NCI-H226 (cell line): ENCODE results near the gene EPHB1.
"Not testable (repeated sequence)": the region's sequence is repeated elsewhere in the genome, so short reads cannot be mapped to it uniquely, and the experiment has no call there.

ENCODE experiments used
- DNase-seq: peaks from one replicate; pipeline ENCODE4 v3.0.0-alpha.2; 2015

EPHB1 gene

DNA sequence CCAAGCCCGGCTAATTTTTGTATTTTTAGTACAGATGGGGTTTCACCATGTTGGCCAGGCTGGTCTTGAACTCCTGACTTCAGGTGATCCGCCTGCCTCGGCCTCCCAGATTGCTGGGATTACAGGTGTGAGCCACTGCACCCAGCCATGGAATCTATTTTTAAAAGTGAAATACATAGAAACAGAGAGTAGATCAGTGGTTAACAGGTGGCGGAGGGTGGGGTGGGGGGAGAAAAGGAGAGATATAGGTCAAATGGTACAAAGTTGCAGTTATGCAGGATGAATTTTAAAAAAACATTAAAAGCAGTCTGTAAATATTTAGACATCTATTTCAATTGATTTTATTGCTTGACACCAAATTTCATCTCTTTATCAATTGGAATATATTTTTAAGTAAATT lies 6.8 kb upstream of the EPHB1 start:
- not testable (repeated sequence) for DNase-seq

DNA sequence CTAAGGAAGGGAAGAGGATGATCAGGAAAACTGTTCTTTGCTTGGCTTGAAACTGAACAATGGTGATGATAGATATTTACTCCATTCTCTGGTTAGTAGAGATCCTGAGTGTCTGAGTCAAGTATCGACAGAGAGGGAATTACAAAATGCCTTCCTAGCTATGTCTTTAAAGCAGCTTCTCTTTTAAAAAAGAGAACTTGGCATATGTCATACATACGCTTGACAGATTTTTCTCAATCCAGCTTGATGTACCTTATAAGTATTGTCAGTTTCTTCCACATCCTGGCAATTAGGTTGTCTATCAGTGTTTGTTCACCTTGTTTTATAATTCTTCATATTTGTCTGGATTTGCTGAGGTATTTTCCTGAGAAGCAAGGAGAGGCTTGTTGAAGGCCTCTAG lies 5.0 kb upstream of the EPHB1 start:
- no peak for DNase-seq

DNA sequence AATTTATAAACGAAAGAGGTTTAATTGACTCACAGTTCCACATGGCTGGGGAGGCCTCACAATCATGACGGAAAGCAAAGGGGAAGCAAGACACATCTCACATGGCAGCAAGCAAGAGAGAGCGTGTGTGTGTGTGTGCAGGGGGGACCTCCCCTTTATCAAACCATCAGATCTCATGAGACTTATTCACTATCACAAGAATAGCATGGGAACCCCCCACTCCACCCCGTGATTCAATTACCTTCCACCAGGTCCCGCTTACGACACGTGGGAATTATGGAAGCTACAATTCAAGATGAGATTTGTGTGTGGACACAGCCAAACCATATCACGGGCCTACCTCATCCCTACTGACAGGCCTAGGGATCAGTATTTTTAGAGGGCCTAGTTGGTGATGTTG lies 3.1 kb upstream of the EPHB1 start:
- no peak for DNase-seq

DNA sequence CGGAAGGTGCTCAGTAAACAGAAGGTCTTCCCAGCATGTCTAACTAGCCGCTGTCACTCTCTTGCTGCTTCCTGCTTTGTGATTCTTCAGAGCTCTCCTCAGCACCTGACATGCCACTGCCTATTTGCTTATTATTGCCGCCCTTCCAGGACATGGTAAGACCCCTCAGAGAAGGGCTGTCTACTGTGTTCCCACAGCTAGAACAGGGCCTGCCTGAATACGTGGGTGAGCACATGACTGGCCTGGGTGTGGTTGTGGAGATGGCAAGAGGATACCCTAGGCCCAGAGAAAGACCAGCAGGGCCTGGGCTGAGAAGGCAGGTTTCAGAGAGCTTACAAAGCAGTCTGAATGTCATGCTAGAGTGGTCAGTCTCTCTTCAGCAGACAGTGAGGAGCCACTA lies 2.4 kb upstream of the EPHB1 start:
- DNase-seq = no peak

DNA sequence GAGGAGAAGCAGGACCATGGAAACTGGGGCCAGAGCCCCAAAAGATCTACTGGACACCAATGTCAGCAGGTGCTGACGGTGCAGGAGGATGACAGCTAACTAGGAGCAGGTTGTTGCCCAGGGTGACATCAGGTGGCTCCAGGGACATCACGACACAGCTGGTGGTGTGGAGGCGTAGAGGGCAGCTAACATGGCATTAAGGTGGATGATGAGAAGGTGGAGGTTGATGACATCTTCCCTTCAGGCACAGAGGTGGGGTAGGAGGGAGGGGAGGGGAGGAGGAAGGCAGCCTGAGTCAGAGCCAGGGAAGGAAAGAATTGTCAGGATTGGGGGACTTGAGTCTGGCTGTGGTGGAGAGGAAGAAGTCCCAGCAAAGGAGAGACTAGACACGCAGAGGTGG lies 1.5 kb upstream of the EPHB1 start:
- no peak for DNase-seq

DNA sequence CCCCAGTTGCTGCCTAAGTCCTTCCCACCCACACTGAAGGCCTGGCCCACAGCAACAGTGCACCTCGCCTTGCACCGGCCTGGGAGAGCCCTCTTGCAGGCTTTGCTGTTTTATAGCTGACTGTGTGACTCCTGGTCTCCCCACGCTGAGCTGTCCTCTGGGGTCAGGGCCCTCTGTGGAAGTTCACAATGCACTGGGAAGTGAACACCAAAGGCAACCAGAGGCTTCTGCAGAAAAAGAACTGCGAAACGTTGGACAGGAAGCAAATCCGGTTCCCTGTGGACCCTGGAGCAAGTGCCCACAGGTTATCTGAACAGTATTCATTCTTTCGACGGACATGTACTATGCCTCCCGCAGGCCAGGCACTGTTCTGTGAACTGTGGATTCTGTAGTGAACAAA lies 737 bp upstream of the EPHB1 start:
- no peak for DNase-seq

DNA sequence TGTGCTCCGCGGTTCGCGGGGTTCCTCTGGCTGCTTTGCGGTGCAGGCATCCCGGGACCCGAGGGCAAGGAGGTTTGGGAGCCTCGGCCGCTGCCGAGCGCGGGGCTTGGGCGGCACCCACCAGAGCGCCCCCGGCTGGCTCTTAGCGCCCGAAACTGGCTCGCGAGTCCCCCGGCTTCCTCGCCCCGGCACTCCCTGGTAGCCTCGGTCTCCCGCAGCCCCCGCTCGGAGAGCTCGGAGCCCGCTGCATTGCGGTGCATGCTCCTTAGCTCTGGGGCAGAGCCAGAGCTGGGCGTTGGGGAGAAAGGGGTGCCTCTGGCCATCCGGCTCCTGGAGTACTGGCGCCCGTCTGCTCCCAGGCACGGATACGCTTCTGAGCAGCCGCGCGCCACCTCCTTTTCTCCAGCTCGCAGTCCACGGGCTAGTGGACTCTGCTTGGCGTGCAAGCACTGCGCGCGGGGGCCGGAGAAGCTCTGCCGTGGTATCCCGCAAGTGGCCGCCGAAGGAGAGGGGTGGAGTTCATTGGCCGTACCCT lies 753 bp downstream of the EPHB1 start:
- no peak for DNase-seq

DNA sequence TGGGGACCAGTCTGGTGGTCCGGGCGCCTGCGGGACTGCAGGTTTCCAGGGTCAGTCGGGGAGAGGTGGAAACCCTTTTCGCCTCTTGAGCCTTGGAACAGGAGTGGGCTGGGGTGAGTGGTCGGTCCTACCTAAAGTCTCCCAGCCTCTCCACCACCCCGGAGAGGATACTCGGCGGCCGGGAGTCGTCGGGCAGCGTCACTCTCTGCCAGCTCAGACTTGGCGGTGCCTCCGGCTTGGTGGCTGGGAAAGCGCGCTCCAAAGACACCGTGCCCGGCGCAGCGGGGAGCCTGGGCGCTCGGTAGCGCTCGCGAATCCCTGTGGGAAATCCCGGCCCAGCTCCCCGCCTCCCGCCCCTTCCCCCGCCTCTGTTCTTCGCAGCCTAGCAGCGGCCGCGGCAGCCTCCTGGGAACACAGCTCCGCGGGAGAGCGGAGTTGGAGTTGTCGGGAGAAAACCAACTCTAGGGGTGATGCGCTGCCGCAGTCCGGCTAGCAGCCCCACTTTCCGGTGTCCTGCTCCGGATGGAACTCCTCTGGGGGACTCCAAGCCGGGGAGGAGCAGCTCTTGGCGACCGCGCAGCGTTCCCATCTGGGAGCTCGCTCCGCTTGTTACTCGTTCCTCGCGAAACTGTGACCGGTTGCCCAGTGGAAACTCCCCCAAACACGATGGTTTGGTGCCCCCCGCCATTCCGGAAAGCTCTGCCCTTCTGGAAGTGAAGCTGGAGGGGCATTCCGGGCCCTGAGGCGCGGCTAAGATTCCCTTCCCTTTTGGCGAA lies 1.4 kb downstream of the EPHB1 start:
- no peak for DNase-seq

DNA sequence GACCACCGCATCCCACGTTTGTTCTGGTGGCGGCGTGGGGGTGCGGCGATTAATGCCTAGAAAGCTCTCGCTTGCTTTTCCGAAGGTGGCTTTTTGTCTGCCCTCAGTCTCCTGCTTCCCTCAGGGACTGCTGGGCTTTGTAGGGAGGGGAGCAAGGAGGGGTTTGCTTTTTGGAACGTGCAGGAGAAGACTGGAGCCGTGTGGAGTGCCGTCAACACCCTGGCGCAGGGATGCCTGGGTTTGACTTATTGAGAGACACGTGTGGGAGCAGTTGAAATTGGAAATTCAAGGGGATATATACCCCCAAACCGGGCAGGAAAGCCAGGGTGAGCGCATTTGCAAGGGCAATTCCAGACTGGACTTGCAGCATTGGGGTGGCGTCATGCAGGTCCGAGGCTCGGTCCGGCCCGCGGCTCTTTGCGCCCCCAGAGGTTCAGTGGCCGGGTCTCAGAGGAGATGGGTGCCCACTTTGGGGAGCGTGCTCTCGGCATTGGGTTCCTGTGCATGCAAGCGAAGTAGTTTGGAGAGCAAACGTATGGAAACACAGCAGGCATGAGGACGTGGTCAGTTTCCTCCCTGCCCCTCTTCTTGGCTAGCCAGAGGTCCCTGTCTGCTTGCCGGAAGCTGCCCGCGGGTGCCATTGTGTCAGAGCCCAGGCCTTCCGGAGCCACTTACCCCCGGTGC lies 2.1 kb downstream of the EPHB1 start:
- DNase-seq = no peak

DNA sequence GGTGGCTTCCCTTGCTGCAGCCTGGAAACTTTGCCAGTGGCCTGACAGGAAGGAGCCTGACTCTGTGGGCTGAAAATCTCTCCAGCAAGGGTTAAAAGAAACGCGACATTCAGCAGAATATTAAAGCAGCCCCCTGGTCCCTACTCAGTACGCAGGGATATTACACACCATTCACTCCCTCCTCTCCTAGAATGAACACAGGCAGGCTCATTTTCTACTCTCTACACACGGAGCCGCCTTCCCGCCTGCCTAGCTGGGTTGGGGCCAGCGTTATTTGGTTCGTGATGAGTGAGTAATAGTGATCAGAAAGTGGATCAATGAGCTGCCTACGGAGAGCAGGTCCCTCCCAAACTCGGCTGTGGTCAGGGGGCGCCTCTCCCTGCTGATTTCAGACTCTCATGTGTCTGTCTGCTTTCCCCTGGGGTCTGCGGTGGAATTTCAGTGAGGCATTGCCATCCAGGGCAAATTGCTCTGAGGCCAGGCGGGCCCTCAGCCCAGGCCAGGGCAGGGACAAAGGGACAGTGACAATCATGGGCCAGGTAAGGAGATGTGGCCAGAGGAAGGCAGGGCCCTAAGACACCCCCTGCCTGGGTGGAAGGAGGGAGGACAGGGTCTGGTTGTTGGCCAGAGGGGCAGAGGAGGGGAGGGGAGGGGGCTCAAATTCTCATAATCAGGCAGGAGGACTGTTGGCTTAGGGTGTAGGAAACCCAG lies 2.8 kb downstream of the EPHB1 start:
- no peak for DNase-seq

DNA sequence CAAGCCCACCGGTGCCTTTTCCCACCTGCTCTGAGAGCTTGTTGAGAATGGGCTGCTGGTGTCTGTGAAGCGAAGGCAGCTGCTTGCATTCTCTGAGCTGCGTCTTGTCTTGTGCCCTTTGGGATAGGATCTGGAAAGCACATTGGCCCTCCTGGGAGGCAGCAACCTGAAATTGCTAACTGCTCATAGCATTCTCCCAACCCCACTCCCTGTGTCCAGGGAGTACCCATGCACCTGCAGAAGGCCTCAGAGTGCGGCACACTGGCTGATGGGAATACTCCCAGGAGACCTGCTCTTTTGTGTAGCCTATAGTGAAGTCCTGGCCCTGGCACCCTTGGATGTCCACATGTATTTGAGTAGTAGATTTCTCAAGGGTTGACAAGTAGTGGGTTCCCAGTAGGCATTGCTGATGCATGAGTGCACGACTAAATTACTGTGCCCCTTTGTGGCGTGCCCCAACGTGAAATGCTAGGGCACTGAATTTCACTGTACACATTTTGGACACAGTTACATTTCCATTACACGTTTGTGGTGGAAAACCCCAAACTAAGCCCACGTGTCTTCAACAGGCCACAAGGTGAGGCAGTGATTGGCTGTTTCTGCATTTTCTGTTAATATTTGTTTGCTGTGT lies 3.7 kb downstream of the EPHB1 start:
- DNase-seq = no peak

DNA sequence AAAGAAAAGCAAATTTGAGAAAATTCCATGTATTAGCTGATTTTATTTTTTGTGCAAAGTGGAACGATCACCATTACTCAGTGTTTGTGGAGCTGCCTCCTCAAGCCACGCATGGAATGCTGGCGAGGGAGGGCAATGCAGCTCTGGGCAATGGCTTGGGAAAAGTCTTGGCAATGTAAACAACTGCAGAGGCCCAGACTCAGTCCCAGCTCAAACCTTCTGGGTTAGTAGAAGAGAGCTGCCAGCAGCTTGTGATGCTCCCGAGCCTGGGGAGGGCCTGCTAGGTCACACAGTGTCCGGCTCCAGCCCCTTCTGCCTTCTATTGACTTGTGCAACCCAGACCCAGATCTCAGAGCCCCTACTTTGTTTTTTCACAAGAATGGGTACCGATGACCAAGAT lies 4.3 kb downstream of the EPHB1 start:
- no peak for DNase-seq

DNA sequence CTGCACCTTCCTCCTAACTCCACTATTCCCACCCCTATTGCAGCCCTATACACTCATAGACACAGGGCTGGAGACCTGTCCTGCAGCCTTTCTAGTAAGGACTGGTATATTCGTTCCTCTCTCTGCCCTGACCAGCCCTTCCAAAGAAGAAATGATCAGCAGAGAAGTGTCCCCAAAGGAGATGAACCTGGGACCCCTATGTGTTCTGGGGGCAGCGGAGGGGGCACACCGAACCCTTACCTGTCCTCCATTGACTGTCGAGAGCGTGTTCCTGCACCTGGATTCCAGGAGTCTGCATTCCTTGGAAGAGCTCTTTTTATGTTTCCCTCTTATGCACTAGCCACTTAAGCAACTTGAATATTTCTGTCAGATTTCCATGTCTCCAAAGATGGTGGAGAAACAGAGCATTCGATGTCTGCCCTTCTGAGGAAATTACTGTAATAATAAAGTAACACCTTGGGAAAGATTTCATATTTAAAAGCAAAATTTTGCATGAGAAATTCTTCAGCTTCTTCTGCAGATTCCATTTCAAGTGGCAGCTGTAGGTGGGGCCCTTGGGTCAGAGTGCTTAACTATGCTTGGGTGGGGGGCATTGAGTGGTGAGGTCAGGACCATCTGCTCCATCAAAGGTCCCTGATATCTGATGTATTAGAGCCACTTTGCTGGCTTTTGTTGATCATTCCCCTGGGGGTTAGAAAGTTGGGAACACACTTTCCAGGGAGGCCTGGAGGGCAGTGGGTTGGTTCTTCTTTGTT lies 6.3 kb downstream of the EPHB1 start:
- DNase-seq = no peak

DNA sequence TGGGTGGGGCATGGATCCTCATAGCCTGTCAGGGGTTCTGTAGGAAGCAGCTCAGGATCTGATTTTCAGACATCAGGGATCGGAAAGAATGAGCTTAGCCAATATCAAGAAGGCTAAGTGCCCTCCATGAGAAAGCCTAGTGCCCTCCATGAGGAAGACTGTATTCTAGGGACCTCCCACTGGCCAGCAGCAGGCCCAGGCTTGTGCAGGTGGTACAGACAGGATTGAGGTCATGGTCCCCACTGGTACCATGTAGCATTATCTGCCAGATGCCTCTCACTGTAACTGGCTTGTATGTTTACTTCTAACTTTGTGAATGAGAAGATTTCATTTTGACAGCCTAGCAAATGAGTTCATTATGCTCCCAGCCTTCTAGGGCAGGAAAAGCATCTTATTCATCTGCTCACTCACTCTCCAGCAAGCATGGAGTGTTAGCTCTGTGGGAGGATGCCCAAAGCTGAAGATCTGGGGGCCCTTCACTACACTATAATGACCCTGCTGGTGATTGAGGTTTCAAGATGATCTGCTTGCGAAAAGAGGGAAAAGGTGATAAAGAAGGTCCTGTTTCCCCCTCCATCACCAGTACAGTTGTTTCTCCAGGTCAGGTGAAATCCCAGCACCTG lies 7.5 kb downstream of the EPHB1 start:
- no peak for DNase-seq

DNA sequence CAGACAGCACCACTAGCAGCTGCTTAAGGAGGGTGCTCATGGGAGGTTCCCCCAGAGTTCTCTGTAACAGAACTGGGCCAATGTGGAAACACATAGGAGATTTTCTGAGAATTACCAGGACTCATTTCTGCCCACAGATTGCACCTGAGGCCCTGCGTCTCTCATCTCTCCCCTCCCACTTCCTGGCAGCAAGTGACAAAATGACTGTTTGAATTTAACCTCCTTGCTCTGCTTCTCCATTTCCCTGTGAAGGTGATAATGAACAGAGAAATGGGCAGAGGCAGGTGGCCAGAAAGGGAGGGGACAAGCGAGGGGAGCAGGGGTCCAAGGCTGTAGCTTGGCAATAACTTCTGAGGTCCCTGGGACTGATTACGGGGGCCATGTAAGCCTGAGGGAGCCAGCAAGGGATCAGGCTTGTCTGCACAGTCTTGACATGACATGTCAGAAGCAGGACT lies 8.0 kb downstream of the EPHB1 start:
- DNase-seq = no peak

DNA sequence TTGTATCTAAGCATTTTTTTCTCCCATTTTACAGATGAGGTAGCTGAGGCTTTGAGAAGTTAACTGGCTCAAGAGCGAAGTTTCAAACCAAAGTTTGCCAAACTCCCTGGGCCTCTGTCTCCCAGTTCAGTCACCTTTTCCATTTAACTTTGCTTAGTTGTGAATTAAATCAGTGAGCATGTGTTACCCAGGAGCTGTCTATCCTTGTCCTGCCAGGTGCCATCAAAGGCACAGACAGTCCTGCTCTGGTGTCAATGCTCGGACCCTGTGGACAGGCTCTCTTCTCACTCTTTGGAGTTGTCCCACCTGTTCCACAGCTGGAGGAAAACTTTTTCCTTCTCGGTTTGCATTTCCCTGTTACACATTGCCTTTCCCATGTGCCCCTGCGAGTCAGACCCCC lies 8.6 kb downstream of the EPHB1 start:
- DNase-seq = no peak

DNA sequence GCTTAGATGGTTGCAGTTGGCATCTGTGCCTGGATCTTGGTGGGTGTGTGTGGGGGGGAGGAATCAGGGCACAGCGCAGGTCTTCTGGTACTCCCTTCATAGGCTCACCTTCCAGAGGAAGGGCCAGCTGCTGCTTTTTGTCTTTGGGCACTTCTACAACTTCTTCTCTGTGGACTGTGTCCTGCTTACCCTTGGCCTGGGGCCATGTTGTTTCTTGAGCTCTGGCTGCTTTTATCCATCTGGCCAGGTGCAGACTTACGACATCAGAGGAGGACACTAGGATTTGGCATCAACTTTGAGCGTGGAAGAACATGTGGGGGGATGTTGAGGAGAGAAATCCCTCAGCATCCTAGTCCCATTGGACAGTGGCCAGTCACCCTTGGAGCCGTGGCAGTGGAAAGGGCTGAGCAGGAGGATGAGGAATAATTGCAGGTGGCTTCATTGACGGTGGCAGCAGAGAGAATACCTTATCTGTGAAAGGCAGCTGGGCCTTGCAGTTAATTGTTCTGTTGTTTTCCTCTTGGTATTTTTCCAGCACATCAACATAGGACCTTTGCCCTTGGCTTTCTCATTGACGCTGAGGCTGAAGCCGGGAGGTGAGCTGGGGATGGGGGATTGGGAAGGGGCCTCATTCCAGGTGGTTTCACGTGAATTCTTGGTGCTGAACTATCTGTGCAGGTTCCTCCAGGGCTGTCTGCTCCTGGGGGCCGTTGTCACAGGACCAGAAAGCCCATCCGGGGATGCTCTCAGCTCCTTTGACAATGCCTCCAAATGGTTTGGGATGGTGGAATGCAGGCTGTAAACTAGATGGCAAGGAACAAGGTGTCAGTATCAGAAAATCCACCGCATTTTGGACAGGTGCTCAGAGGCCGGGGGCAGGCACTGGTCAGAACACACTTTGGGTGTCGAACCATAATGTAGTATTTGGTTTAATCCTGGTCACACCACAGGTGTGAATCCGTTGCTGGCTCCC lies 9.7 kb downstream of the EPHB1 start:
- no peak for DNase-seq

DNA sequence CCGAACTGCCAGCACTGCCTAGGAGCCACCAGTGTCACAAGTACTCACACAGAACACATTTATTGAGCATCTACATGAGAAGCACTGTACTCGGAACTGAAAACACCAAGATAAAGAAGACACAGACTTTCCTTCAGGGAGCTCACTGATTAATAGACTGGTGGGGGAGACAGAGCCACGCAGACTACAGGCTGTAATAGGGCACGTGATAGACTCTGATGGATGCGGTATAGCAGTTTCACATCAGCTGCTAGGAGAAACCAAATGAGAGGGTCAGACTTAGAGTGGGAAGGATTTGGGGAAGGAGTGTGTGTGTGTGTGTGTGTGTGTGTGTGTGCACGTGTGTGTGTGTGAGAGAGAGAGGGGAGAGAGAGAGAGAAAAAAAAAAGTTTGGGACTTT lies 12.1 kb downstream of the EPHB1 start:
- DNase-seq = no peak

DNA sequence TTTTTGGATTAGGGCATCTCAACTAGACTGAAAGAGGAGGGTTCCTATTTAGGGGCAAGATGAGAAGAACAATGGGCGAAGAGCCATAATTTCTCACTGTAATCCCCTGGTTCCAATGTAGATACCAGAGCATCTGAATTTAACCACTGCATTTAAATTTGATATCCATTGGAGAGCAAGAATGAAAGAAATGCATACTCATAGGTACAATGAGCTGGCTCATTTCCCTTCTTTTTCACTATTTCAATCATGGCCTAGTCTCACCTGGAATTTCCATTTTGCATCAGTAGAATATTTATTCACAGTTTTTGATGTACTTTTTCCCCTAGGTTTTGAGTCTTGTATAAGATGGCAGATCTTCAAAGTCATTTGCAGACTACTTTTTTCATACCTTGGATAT lies 13.8 kb downstream of the EPHB1 start:
- no peak for DNase-seq

DNA sequence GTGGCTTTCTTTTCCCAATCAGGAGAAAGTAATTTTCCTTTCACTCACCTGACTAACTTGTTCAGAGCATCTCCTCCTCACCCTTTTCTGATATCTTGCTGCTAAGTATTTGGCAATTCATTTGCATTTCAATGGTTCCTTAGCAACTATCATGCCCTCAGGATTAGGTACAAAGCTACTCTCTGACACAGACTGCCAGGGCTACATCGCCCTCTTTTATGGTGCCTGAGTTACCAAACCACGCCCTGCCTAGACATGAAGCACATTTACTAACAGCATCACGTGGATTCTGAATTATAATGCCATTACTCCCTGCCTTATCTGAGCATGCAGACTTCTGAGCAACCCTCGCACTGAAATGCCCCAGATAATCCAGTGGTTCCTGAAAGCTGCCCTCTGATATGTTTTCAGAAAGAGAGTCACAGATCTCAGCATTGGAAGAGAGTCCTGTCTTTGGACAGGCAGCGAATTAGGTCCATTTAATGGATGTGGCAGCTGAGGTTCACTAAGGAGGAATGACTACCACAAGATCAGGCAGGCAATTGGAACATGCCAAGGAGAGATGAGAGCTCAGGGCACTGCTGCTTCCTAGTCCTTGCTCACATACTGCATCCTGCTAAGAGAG lies 14.5 kb downstream of the EPHB1 start:
- peak; percentile 48 for DNase-seq
